Lung (tissue), 12 donors: Measurements from ENCODE around the gene DOCK7. TPM values are rescaled to one million over a fixed set of nuclear protein-coding genes. Genes with fewer than 3 reads are reported as not detected.

ENCODE experiments used
- ATAC-seq: fragments of 200-7000 bp; cut with Tn5 transposase; one replicate; pipeline ENCODE4 v1.9.1; 2020; ENCODE audit warnings: moderate number of reproducible peaks; ENCODE audit not compliant: insufficient read depth, low FRiP score
- DNase-seq, 3 donors: peaks; one replicate each; pipeline ENCODE4 v3.0.0-alpha.2; 2013 to 2017
- H3K27ac ChIP-seq, 2 donors: one replicate each; pipeline ENCODE4 v1.5.1; 2013; ENCODE audit warnings: mild to moderate bottlenecking in 2 of 2, moderate library complexity in 2 of 2, control low read depth in 1 of 2, inconsistent platforms in 1 of 2, low read depth in 1 of 2, low read length in 1 of 2
- H3K27me3 ChIP-seq, 3 donors: one replicate each; pipeline ENCODE4 v1.5.1; 2013; ENCODE audit warnings: low read length in 2 of 3; ENCODE audit not compliant: control insufficient read depth in 3 of 3, insufficient read depth in 3 of 3
- H3K36me3 ChIP-seq, 4 donors: one replicate each; pipeline ENCODE4 v1.5.1; 2013; ENCODE audit warnings: low read length in 4 of 4, mild to moderate bottlenecking in 1 of 4, moderate library complexity in 1 of 4; ENCODE audit not compliant: control insufficient read depth in 4 of 4, insufficient read depth in 4 of 4
- H3K4me1 ChIP-seq, 5 donors: one replicate each; pipeline ENCODE4 v1.5.1; 2013; ENCODE audit warnings: low read length in 5 of 5, mild to moderate bottlenecking in 2 of 5, moderate library complexity in 1 of 5; ENCODE audit not compliant: control insufficient read depth in 5 of 5, insufficient read depth in 5 of 5
- H3K4me3 ChIP-seq: one replicate; pipeline ENCODE4 v1.5.1; 2013; ENCODE audit warnings: mild to moderate bottlenecking, control low read depth, moderate library complexity
- H3K9ac ChIP-seq, 2 donors: one replicate each; pipeline ENCODE4 v1.5.1; 2013; ENCODE audit warnings: low read length in 2 of 2, control low read depth in 1 of 2; ENCODE audit not compliant: insufficient read depth in 1 of 2
- H3K9me3 ChIP-seq, 4 donors: one replicate each; pipeline ENCODE4 v1.5.1; 2013; ENCODE audit warnings: low read length in 3 of 4, mild to moderate bottlenecking in 1 of 4, moderate library complexity in 1 of 4; ENCODE audit not compliant: control insufficient read depth in 4 of 4, insufficient read depth in 3 of 4
- CTCF ChIP-seq: IDR thresholded peaks from 2 replicates; pipeline ENCODE4 v1.5.1; 2012; ENCODE audit warnings: mild to moderate bottlenecking; ENCODE audit errors: control extremely low read depth, extremely low read depth
- WGBS, 2 donors: extraction: QIAGEN DNeasy Blood & Tissue Kit; methylation state at CpG; one replicate each; pipeline ENCODE4 v1.1.7; 2013; 5-methylcytosine and 5-hydroxymethylcytosine counted together
- polyA plus RNA-seq, 2 donors: library from polyadenylated mRNA; stranded (reverse); fragments of 200-250 nt; gene quantifications; one replicate each; pipeline ENCODE4 v1.2.1, GENCODE V29; 2013
- total RNA-seq, 2 donors: library from RNA; depleted of rRNA in 1 of 2; stranded (reverse); fragments of >200 nt in 1 of 2; gene quantifications; one replicate each; pipeline ENCODE4 v1.2.1, GENCODE V29; 2014 to 2021
- donor health status: control.
- donor health status: control.
- donor health status: Bipolar disorder and iron deficiency.
- donor health status: healthy.
- donor health status: DM: yes; HTN: yes; CAD: no.

DOCK7 gene
- total and polyA plus RNA-seq, 4 donors = 3.4 to 111 (median 20.2) TPM

GRCh38 chr1:62676611-62677356, 11.4 kb downstream of the DOCK7 start:
- Histone ChIP-seq H3K36me3 (peaks cover 0 to 1% (median 0%) of the 10 kb centered on the region in 4 donors), H3K9me3 (no peaks in the 10 kb centered on the region), H3K4me3 (no peak overlapping the region), H3K27me3 (no peaks in the 10 kb centered on the region), H3K9ac (no peak overlapping the region), H3K4me1 (peaks cover 0 to 6% (median 3%) of the 10 kb centered on the region in 5 donors), H3K27ac (no peak overlapping the region)
- 41 to 77% methylated on average over 2 of the region's 2 CpGs for WGBS, 2 donors
- DNase-seq (no peak), ATAC-seq (no peak)
- no peak for TF ChIP-seq CTCF

GRCh38 chr1:62673629-62674028, 14.6 kb downstream of the DOCK7 start:
- ATAC-seq (no peak), DNase-seq (no peak)
- 47 to 76% methylated on average over 1 of the region's 1 CpG for WGBS, 2 donors
- peaks cover 0 to 1% (median 0%) of the 10 kb centered on the region in 4 donors for H3K36me3 ChIP-seq
- H3K4me3 ChIP-seq = no peak overlapping the region
- H3K27ac ChIP-seq = no peak overlapping the region
- H3K27me3 ChIP-seq = no peaks in the 10 kb centered on the region
- no peak for TF ChIP-seq CTCF
- H3K9me3 ChIP-seq = no peaks in the 10 kb centered on the region
- H3K4me1 ChIP-seq = peaks cover 0 to 6% (median 3%) of the 10 kb centered on the region in 5 donors
- no peak overlapping the region for H3K9ac ChIP-seq

- WGBS, 2 donors = 55 to 80% methylated on average over 1 of the region's 1 CpG
Observed at GRCh38 chr1:62672029-62672428, 16.2 kb downstream of the DOCK7 start.

More at GRCh38 chr1:62672029-62672428, 16.2 kb downstream of the DOCK7 start:
- Histone ChIP-seq H3K27me3 (no peaks in the 10 kb centered on the region), H3K4me3 (no peak overlapping the region), H3K36me3 (peaks cover 0 to 1% (median 0%) of the 10 kb centered on the region in 4 donors), H3K9ac (no peak overlapping the region), H3K4me1 (peaks cover 0 to 6% (median 1%) of the 10 kb centered on the region in 5 donors), H3K27ac (no peak overlapping the region), H3K9me3 (no peaks in the 10 kb centered on the region)
- ATAC-seq = no peak
- no peak for DNase-seq
- no peak for TF ChIP-seq CTCF
